A673 (cell line): ENCODE measurements around the gene LPAR2. TPM values are rescaled to one million over a fixed set of nuclear protein-coding genes. Genes with fewer than 3 reads are reported as not detected.

Experiments used
- BruUV-seq: library from RNA; stranded (reverse); fragments of 400-500 nt; replicated peaks from 2 replicates; lab custom pipeline; 2021; lab: Mats Ljungman, UMichigan
- CTCF ChIA-PET: fragments of 300-600 bp; sonication (Branson Sonifier 250); formaldehyde crosslinking; loops from one replicate; lab custom pipeline; 2022; ENCODE audit warnings: antibody characterized with exemption; lab: Charles Lee
- POLR2A ChIA-PET: fragments of 300-600 bp; sonication (Branson Sonifier 250); formaldehyde crosslinking; loops from one replicate; lab custom pipeline; 2022; ENCODE audit warnings: antibody characterized with exemption; ENCODE audit not compliant: low non-redundant PET; lab: Charles Lee
- DNase-seq: peaks from one replicate; pipeline ENCODE4 v3.0.0-alpha.2; 2015; ENCODE audit warnings: low spot score
- H3K27ac ChIP-seq: fragments of 200-600 bp; sonication (generic); 2 replicates; pipeline ENCODE4 v1.5.1; 2016; ENCODE audit warnings: mixed run types, low read depth, mild to moderate bottlenecking, mixed read lengths, antibody characterized with exemption, low read length; ENCODE audit not compliant: poor library complexity, severe bottlenecking
- H3K27me3 ChIP-seq: fragments of 200-600 bp; sonication (generic); replicated peaks from 2 replicates; pipeline ENCODE4 v1.6.1; 2017; ENCODE audit warnings: mixed run types, low read depth, mild to moderate bottlenecking, mixed read lengths, antibody characterized with exemption, low read length; ENCODE audit not compliant: insufficient read depth, poor library complexity
- H3K36me3 ChIP-seq: fragments of 200-600 bp; sonication (generic); 2 replicates; pipeline ENCODE4 v1.6.1; 2016; ENCODE audit warnings: mixed run types, mild to moderate bottlenecking, mixed read lengths, antibody characterized with exemption, low read length; ENCODE audit not compliant: insufficient read depth, poor library complexity, severe bottlenecking
- H3K4me1 ChIP-seq: fragments of 200-600 bp; sonication (generic); 2 replicates; pipeline ENCODE4 v1.6.1; 2017; ENCODE audit warnings: mixed run types, mild to moderate bottlenecking, mixed read lengths, antibody characterized with exemption, low read length; ENCODE audit not compliant: insufficient read depth, poor library complexity, severe bottlenecking
- H3K4me3 ChIP-seq: fragments of 200-600 bp; sonication (generic); 2 replicates; pipeline ENCODE4 v1.5.1; 2016; ENCODE audit warnings: low read depth, mixed run types, mild to moderate bottlenecking, mixed read lengths, low read length; ENCODE audit not compliant: poor library complexity, severe bottlenecking
- H3K9me3 ChIP-seq: fragments of 200-600 bp; sonication (generic); 2 replicates; pipeline ENCODE4 v1.6.1; 2016; ENCODE audit warnings: mixed run types, low read depth, mild to moderate bottlenecking, mixed read lengths, antibody characterized with exemption, low read length; ENCODE audit not compliant: poor library complexity, severe bottlenecking
- CTCF ChIP-seq: fragments of 300-800, 200-600 bp; sonication (generic); conservative IDR thresholded peaks from 2 replicates; pipeline ENCODE4 v1.5.1; 2017; ENCODE audit warnings: low read depth, mild to moderate bottlenecking, antibody characterized with exemption, low read length, moderate library complexity, mixed read lengths
- EZH2 ChIP-seq: fragments of 200-600 bp; sonication (generic); IDR thresholded peaks from 2 replicates; pipeline ENCODE4 v1.6.1; 2017; ENCODE audit warnings: borderline replicate concordance, low read depth, mild to moderate bottlenecking, mixed read lengths, antibody characterized with exemption, low read length; ENCODE audit not compliant: poor library complexity, severe bottlenecking
- intact Hi-C: fragments of 100-400 bp; cut with micrococcal nuclease; formaldehyde crosslinking; loops from one replicate; pipeline ENCODE4 v1.10.0; 2022; ENCODE audit not compliant: unreplicated experiment
- total RNA-seq: library from RNA; stranded (reverse); gene quantifications from 2 replicates; pipeline ENCODE4 v1.2.3, GENCODE V29; 2021

LPAR2 gene
- total RNA-seq, 1 experiment from 2014 or later = 17.2 TPM

- no peak for TF ChIP-seq EZH2
- TF ChIP-seq CTCF = no peak
- no peak overlapping the region for H3K27ac ChIP-seq
- ChIA-PET POLR2A (no interaction called here), CTCF (no interaction called here)
- H3K36me3 ChIP-seq = no peaks in the 10 kb centered on the region
- DNase-seq = no peak
- peaks cover 20% of the 10 kb centered on the region for H3K4me1 ChIP-seq
- BruUV-seq = no TSS peak
- H3K27me3 ChIP-seq = no peaks in the 10 kb centered on the region
- intact Hi-C loops = no loop called here
- no peak overlapping the region for H3K4me3 ChIP-seq
- no peaks in the 10 kb centered on the region for H3K9me3 ChIP-seq
These were observed 32.8 kb downstream of the LPAR2 start for GRCh38 chr19:19595171-19595701.

GRCh38 chr19:19594381-19594780 is 33.6 kb downstream of the LPAR2 start:
- CTCF ChIA-PET = no interaction called here
- intact Hi-C loops = no loop called here
- POLR2A ChIA-PET = no interaction called here
- Histone ChIP-seq H3K27me3 (no peaks in the 10 kb centered on the region), H3K4me3 (no peak overlapping the region), H3K36me3 (no peaks in the 10 kb centered on the region), H3K4me1 (peaks cover 20% of the 10 kb centered on the region), H3K9me3 (no peaks in the 10 kb centered on the region), H3K27ac (no peak overlapping the region)
- BruUV-seq = no TSS peak
- no peak for DNase-seq
- no peak for TF ChIP-seq CTCF
- TF ChIP-seq EZH2 = no peak

GRCh38 chr19:19592690-19593089 is 35.3 kb downstream of the LPAR2 start:
- H3K9me3 ChIP-seq = no peaks in the 10 kb centered on the region
- TF ChIP-seq EZH2 (no peak), CTCF (no peak)
- no TSS peak for BruUV-seq
- ChIA-PET CTCF (no interaction called here), POLR2A (no interaction called here)
- no peak overlapping the region for H3K27ac ChIP-seq
- no peaks in the 10 kb centered on the region for H3K36me3 ChIP-seq
- intact Hi-C loops = no loop called here
- H3K4me1 ChIP-seq = peaks cover 20% of the 10 kb centered on the region
- H3K4me3 ChIP-seq = no peak overlapping the region
- DNase-seq = no peak
- no peaks in the 10 kb centered on the region for H3K27me3 ChIP-seq
